ENCODE measurements around the gene SLC25A41.

Gene SLC25A41

DNA sequence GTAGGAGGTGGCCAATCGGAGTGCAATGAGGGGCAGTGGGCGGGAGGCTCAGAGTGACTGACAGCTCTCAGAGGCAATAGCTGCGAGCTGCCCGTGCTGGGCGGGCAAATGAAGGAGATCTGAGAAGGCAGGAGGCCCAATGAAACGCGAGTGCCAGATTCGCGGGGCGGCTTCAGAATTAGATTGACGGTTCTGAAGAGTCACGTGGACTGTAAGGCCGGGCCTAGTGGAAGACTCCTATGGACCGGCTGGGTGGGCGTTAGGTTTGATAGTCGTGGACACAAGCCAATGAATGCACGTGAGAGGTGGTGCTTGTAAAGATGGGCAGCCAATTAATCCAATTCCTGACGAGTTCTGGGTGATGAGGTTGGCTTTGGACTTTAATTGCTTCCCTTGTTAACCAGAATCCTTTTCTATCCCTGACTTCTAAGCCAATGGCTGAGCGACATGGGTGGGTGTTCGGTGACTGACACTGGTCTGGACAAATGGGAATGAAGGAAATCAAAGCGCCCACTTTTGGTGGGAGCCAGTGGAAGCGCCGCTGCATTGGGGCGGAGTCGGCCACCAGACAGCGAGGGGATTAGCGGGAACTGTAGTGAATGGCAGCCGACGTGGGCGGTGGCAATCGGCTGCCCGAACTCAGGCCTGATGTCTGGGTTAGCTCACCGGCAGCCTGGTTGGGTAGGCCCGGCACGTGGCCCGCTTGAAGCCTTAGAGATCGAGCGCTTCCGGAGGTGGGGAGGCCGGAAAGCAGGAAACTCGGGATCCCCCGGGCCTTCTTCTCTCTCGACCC lies 8.4 kb downstream of the SLC25A41 start:
- Histone ChIP-seq H3K27me3 (ENCODE audit: control insufficient read depth, insufficient read depth, low read length) (peaks cover 4% of the 10 kb centered on the region), H3K9me3 (replicated peaks; ENCODE audit: low read length) (no peaks in the 10 kb centered on the region), H3K9ac (ENCODE audit: low read depth, low read length) (peak overlapping the region; percentile 6), H3K4me2 (ENCODE audit: low read length) (peak overlapping the region; percentile 53), H3K4me1 (ENCODE audit: control insufficient read depth, insufficient read depth, low read length) (peaks cover 20% of the 10 kb centered on the region), H3K4me3 (ENCODE audit: low read length) (peak overlapping the region; percentile 52), H3K36me3 (ENCODE audit: insufficient read depth, low read length) (peaks cover 19% of the 10 kb centered on the region)

DNA sequence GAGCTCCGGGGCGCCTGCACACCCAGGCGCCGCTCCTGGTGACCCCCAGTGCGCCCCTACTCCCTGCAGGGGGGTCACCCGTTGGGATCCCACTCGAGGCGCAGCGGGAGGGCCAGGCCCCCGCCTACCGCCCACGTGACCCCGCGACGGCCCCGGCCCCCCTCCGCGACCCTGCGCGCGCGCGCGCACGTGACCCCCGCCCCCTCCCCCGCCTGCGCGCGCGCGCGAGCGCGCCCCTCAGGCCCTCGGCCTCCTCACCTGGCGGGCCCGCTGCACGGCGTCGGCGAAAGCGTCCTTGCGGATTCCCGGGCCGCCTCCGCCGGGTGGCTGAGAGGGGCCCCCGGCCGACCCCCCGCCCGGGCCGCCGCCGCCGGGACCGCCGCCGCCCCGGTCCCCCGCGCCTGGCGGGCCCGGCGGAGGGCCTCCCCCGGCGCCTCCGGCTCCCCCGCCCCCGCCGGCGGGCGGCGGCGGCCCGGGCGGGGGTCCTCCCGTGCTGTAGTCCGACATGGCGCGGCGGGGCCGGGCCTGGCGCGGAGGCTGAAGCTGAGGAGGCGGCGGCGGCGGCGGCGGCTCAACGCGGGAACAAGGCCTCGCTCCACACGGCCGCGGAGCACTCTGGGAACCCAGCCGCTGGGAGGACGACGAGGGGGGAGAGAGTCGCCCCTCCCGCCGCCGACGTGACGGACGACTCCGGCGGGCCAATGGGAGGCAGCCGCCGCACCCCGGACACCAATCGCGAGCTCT lies 9.2 kb downstream of the SLC25A41 start, which contains the start of gene KHSRP:
Gene KHSRP (minus strand): TSS at position 617 of the 744 bp plus-strand sequence. CDS start 110 bp downstream, at position 507.
- H3K9me3 ChIP-seq (replicated peaks; ENCODE audit: low read length), result no peaks in the 10 kb centered on the region
- peak within 1 kb of the TSS; percentile 85 for H3K9ac ChIP-seq (ENCODE audit: low read depth, low read length)
- H3K4me3 ChIP-seq (ENCODE audit: low read length), result peak within 1 kb of the TSS; percentile 89
- peaks cover 20% of the 10 kb centered on the region for H3K4me1 ChIP-seq (ENCODE audit: control insufficient read depth, insufficient read depth, low read length)
- peak within 1 kb of the TSS; percentile 94 for H3K4me2 ChIP-seq (ENCODE audit: low read length)
- H3K27me3 ChIP-seq (ENCODE audit: control insufficient read depth, insufficient read depth, low read length), result peaks cover 1% of the 10 kb centered on the region
- peaks cover 26% of the 10 kb centered on the region for H3K36me3 ChIP-seq (ENCODE audit: insufficient read depth, low read length)

DNA sequence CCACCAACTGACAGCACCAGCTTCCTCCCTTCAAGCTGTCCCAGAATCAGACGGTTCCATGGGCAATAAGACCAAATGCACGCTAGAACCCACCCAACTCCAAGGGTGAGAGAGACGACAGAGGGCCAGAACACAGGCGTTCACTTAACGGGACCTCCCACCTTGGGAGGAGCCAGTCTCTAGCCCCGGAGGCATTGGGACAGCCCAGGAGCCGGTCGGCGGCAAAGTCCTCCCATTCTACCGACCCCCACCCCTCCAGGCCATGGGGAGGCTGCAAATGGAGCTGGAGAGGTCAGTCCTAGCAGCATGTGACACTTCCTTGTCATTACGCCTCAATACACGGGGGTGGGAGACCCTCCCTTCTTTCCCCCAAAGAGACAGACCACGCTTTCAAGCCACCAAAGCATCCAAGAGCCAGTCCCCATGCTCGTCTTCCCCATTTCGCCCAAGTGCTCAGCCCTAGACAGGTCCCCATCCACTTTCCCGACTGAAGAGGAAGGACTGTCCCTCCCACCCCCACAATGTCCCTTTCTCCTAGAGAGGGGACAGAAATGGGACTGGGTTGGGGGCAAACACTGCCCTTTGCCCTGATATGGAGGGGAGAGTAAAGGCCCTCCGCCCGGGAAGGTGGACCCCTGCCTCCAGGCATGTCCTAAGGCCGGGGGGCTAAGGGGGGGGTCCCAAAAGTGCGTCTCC lies 9.9 kb downstream of the SLC25A41 start:
- peak overlapping the region; percentile 94 for H3K4me2 ChIP-seq (ENCODE audit: low read length)
- peak overlapping the region; percentile 89 for H3K4me3 ChIP-seq (ENCODE audit: low read length)
- peaks cover 33% of the 10 kb centered on the region for H3K36me3 ChIP-seq (ENCODE audit: insufficient read depth, low read length)
- H3K9me3 ChIP-seq (replicated peaks; ENCODE audit: low read length), result no peaks in the 10 kb centered on the region
- no peaks in the 10 kb centered on the region for H3K27me3 ChIP-seq (ENCODE audit: control insufficient read depth, insufficient read depth, low read length)
- peaks cover 20% of the 10 kb centered on the region for H3K4me1 ChIP-seq (ENCODE audit: control insufficient read depth, insufficient read depth, low read length)
- H3K9ac ChIP-seq (ENCODE audit: low read depth, low read length), result peak overlapping the region; percentile 85

DNA sequence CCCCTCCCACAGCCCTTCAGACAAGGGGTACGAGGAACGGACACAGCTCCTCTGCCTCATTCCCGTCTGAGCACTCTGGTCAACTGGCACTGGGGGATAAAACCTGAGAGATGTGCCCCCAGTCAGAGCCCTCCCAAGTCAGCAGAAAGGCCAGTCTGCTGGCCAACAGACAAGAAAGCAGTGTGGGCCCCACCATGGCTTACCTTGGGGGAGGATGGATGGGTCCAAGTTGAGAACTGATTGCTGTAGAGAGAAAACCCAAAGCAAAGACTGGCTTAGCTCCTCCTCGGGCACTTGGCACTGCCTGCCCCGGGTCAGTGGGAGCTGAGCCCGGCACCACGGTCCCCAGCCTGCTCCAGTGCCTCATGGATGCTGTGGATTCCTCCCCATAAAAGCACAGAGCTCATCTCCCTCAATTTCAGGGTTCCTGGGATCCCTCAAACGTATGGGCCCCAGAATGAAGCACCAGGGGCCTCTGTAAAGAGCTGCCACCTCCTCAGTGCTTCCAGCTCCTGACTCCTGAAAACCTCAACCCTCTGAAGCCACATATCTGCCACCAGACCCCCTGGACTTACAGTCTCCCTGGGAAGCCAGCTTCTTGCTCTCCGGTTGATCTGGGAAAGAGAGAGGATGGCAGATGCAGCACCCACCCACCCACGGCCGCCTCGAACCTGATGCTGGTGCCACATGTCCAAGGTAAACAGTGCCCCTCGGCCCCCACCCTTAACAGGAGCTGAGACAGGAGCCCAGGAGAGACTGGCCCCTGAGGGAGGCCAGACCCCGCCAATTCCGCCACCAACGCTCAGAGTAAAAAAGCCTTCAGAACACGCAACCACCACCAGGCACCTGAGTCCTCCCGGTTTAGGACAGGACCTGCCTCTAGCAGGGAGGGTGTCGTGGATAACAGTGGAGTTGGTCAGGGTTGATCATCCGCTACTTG lies 12.2 kb downstream of the SLC25A41 start:
- Histone ChIP-seq H3K27me3 (ENCODE audit: control insufficient read depth, insufficient read depth, low read length) (no peaks in the 10 kb centered on the region), H3K4me1 (ENCODE audit: control insufficient read depth, insufficient read depth, low read length) (peaks cover 20% of the 10 kb centered on the region), H3K4me2 (ENCODE audit: low read length) (peak overlapping the region; percentile 94), H3K9me3 (replicated peaks; ENCODE audit: low read length) (no peaks in the 10 kb centered on the region), H3K4me3 (ENCODE audit: low read length) (no peak overlapping the region), H3K36me3 (ENCODE audit: insufficient read depth, low read length) (peaks cover 55% of the 10 kb centered on the region), H3K9ac (ENCODE audit: low read depth, low read length) (peak overlapping the region; percentile 18)

DNA sequence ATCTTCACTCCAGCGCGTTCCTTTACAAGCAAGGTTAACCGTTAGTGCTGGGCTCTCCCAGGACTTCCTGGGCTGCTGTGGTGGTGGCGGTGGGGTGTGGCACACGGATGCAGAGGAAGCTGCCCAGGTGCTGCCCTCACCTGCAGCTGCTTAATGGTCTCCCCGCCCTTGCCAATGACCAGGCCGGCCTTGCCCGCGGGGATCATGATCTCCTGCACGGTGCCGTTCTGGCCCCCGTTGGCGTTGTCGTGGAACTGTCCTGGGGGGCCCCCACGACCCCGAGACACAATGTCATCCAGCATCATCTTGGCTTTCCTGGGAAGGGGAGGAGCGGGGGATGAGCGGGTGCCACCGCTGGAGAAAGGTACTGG lies 15.0 kb downstream of the SLC25A41 start:
- H3K4me3 ChIP-seq (ENCODE audit: low read length), result no peak overlapping the region
- no peaks in the 10 kb centered on the region for H3K9me3 ChIP-seq (replicated peaks; ENCODE audit: low read length)
- no peaks in the 10 kb centered on the region for H3K27me3 ChIP-seq (ENCODE audit: control insufficient read depth, insufficient read depth, low read length)
- H3K36me3 ChIP-seq (ENCODE audit: insufficient read depth, low read length), result peaks cover 76% of the 10 kb centered on the region
- H3K4me2 ChIP-seq (ENCODE audit: low read length), result no peak overlapping the region
- H3K4me1 ChIP-seq (ENCODE audit: control insufficient read depth, insufficient read depth, low read length), result peaks cover 13% of the 10 kb centered on the region
- no peak overlapping the region for H3K9ac ChIP-seq (ENCODE audit: low read depth, low read length)

DNA sequence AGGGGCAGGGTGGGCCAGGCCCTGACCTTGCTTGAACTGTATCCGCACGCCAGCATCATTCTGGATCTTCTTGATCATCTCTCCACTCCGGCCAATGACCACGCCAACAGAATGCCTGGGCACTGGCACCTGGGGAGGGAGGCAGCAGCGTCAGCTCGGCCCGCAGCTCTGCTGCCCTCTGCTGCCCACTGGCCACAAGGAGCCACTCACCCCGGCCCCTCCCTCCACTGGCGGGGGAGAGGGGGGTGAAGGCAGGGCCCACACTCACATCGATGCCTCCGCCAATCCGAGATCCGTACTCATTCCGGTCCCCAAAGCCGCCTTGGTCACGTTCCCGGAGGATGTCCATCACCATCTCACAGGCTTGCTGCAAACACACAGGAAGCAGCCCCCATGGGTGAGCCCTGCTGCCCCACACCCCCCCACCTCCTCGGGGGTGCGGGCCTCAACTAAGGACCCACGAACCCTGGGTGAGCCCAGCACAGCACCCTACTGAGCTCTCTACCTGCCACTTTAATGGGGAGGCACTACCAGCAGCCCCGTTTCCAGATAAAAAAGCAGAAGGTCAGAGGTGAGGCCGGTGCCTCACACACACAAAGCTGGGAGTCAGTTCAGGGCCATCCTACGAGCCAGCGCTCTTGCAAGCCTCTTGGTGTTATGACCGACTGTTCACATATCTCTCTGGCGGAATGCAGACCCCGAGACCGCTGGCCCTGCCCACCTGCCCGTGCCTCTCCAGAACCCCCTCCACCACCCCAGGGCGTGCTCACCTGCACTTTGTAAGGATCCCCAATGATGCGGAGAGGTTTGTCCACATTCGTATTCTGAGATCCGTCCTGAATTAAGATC lies 15.6 kb downstream of the SLC25A41 start:
- no peak overlapping the region for H3K4me3 ChIP-seq (ENCODE audit: low read length)
- peaks cover 76% of the 10 kb centered on the region for H3K36me3 ChIP-seq (ENCODE audit: insufficient read depth, low read length)
- no peak overlapping the region for H3K9ac ChIP-seq (ENCODE audit: low read depth, low read length)

DNA sequence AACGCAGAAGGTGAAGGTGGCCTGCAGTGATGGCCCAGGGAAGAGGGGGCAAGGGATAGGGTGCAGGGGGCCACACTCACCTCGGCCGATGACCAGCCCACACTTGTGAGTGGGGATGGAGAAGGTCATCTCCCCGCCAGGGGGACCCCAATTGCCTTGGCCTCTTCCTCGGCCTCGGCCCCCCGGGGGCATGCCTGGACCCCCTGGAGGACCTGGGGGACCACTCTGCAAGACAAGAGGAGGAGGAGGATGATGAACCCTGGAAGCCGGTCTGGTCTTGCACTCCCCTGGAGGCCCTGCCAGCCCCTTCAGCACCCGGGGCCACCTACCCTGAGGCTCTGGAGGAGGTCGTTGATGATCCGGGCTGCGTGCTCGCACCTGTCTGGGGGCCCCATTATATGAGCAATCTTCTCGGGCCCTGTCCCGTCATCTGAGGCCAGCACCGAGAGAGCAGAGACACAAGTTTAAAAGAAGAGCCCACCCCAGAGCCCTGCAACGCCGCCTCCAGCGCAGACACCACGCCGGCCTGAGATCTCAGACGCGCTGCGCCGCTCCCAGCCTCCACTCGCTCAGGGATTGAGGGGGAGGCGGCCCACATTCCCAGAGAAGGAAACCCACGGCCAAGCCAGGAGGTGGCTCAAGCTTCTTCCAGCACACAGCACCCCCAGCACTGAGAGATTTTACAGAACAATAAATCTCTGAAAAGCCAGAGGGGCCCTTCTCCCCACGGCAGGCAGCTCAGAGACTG lies 16.7 kb downstream of the SLC25A41 start:
- peaks cover 77% of the 10 kb centered on the region for H3K36me3 ChIP-seq (ENCODE audit: insufficient read depth, low read length)
- H3K9ac ChIP-seq (ENCODE audit: low read depth, low read length), result no peak overlapping the region
- H3K4me3 ChIP-seq (ENCODE audit: low read length), result no peak overlapping the region
- H3K4me1 ChIP-seq (ENCODE audit: control insufficient read depth, insufficient read depth, low read length), result no peaks in the 10 kb centered on the region
- no peaks in the 10 kb centered on the region for H3K27me3 ChIP-seq (ENCODE audit: control insufficient read depth, insufficient read depth, low read length)
- no peaks in the 10 kb centered on the region for H3K9me3 ChIP-seq (replicated peaks; ENCODE audit: low read length)
- no peak overlapping the region for H3K4me2 ChIP-seq (ENCODE audit: low read length)

More for the DNA sequence above, 15.6 kb downstream of the SLC25A41 start:
- no peaks in the 10 kb centered on the region for H3K27me3 ChIP-seq (ENCODE audit: control insufficient read depth, insufficient read depth, low read length)
- no peaks in the 10 kb centered on the region for H3K9me3 ChIP-seq (replicated peaks; ENCODE audit: low read length)
- peaks cover 9% of the 10 kb centered on the region for H3K4me1 ChIP-seq (ENCODE audit: control insufficient read depth, insufficient read depth, low read length)
- H3K4me2 ChIP-seq (ENCODE audit: low read length), result no peak overlapping the region

DNA sequence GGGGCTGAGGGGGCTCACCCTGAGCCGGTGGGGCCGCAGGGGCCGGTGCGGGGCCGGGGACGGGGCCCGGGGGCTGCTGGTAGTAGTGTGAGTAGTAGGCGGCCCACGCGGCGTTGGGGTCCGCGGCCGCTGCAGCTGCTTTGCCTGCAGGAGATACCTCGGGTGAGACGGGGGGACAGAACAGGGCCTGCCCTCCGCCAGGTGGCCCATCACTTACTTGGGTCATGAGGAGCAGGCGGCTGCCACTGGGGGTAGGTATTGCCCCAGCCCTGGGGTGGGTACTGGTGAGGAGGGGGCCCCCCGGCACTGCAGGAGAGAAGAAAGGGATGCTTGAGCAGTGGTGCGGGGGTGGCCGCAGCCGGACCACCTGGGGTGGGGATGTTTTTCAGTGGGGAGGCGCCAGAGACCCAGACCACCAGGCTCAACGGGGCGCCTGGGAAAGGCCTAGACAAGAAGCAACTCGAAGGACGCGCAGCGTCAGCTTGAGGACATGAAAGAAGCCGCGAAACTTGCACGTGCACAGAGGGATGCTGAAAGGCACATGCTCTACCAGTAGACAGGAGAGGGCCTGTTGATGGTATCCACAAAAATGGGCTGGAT lies 17.9 kb downstream of the SLC25A41 start:
- no peaks in the 10 kb centered on the region for H3K4me1 ChIP-seq (ENCODE audit: control insufficient read depth, insufficient read depth, low read length)
- no peak overlapping the region for H3K9ac ChIP-seq (ENCODE audit: low read depth, low read length)
- H3K27me3 ChIP-seq (ENCODE audit: control insufficient read depth, insufficient read depth, low read length), result no peaks in the 10 kb centered on the region
- H3K4me3 ChIP-seq (ENCODE audit: low read length), result no peak overlapping the region
- H3K9me3 ChIP-seq (replicated peaks; ENCODE audit: low read length), result no peaks in the 10 kb centered on the region
- H3K36me3 ChIP-seq (ENCODE audit: insufficient read depth, low read length), result peaks cover 67% of the 10 kb centered on the region
- H3K4me2 ChIP-seq (ENCODE audit: low read length), result no peak overlapping the region

DNA sequence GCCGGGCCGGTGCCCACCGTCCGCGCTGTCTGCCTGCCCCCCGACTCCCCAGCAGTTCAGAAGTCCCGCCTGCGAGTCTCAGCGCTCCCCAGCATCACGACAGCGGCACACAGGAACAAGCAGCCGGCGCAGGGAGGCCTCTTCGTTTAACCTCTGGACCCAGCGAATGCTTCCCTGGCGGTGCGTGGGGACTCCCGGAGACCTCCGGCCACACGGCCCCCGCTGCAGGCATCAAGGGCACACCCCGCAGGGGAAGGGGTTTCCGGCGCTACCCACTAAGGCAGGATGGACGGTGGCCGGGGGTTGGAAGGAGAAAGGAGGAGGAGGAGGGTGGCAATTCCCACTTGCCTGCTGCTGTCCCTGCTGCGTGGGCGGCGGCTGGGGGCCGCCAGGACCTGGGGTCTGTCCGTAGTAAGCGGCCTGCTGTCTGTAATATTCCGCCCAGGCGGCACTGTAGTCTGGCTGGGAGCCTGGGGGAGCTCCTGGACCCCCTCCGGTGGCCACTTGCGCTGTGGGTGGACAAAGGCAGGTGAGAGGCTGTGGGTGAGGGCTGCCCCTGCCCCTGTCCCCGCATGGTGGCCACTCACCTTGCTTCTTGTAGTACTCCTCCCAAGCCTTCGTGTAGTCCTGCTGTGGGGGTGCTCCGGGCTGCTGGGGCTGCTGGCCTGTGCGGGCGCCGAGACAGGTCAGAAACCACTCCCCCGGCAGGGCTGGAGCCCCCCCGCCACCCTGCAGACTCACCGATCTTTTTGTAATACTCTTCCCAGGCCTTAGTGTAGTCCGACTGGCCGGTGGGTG lies 18.6 kb downstream of the SLC25A41 start:
- no peaks in the 10 kb centered on the region for H3K4me1 ChIP-seq (ENCODE audit: control insufficient read depth, insufficient read depth, low read length)
- H3K4me2 ChIP-seq (ENCODE audit: low read length), result no peak overlapping the region
- no peaks in the 10 kb centered on the region for H3K9me3 ChIP-seq (replicated peaks; ENCODE audit: low read length)
- no peak overlapping the region for H3K4me3 ChIP-seq (ENCODE audit: low read length)
- no peaks in the 10 kb centered on the region for H3K27me3 ChIP-seq (ENCODE audit: control insufficient read depth, insufficient read depth, low read length)
- peaks cover 60% of the 10 kb centered on the region for H3K36me3 ChIP-seq (ENCODE audit: insufficient read depth, low read length)
- H3K9ac ChIP-seq (ENCODE audit: low read depth, low read length), result no peak overlapping the region

Data from skeletal muscle satellite cell (primary cell).